Uterus (tissue), 2 donors: ENCODE data around the gene HOXA6.

Experiments used
- CTCF ChIP-seq, 4 experiments: fragments of 200-600 bp in 2 of 4; fragments of 450-650 bp in 2 of 4; sonication (generic) in 2 of 4; IDR thresholded peaks; one replicate each; pipeline ENCODE4 v1.5.1; 2016 to 2019; ENCODE audit warnings: antibody characterized with exemption in 4 of 4, mild to moderate bottlenecking in 2 of 4, moderate library complexity in 1 of 4
- POLR2A ChIP-seq, 2 donors: fragments of 450-650 bp; IDR thresholded peaks; one replicate each; pipeline ENCODE4 v1.6.1; 2016; ENCODE audit warnings: antibody characterized with exemption in 2 of 2, mild to moderate bottlenecking in 1 of 2, moderate library complexity in 1 of 2

DNA sequence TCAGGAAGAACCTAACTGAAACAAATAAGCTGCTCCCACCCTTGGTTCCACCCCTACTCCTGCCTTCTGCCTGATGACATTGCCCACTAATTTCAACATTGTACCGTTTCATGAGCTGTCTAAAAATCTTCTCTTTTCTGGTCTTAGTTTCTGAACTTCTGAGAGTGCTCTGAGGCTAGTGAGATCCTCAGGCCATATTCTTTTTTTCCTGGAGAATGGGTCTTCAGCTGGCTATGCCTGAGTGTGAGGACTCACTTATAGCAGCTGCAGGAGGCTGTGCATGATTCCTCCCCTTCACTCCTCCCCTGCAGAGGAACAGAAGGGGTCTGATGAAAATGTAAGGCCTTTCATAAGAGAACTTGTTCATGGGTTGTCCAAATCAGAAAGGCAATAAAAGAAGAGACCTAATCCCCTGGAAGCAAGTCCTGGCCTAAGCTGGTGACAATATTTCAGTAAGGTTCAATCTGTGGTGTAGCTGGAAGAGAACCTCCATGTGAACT lies 28.1 kb downstream of the HOXA6 start:
- TF ChIP-seq CTCF (IDR thresholded peaks at IDR 0.05) (no peak), POLR2A (IDR thresholded peaks at IDR 0.05) (no peak)
